HCT116 (cell line): ENCODE data around the gene DGCR8. TPM values are rescaled to one million over a fixed set of nuclear protein-coding genes. Genes with fewer than 3 reads are reported as not detected.

Experiments
- ATAC-seq: fragments of 200-7000 bp; cut with Tn5 transposase; 2 replicates; pipeline ENCODE4 v1.9.1; 2020; ENCODE audit warnings: mild to moderate bottlenecking, moderate library complexity
- BruUV-seq: library from RNA; stranded (reverse); fragments of 400-500 nt; replicated peaks from 2 replicates; lab custom pipeline; 2021; lab: Mats Ljungman, UMichigan
- CTCF ChIA-PET: fragments of 300-600 bp; sonication (Branson Sonifier 250); formaldehyde crosslinking; loops from one replicate; lab custom pipeline; 2021; ENCODE audit warnings: antibody characterized with exemption; lab: Charles Lee
- POLR2A ChIA-PET: fragments of 300-600, 350-600 bp; sonication (Branson Sonifier 250); formaldehyde crosslinking; loops from one replicate; lab custom pipeline; 2021; ENCODE audit warnings: antibody characterized with exemption; lab: Charles Lee
- RAD21 ChIA-PET, 2 experiments: fragments of 300-600 bp; sonication (Branson Sonifier 250); formaldehyde crosslinking; loops; one replicate each; lab custom pipeline; 2023; ENCODE audit warnings: low total read pairs in 2 of 2; ENCODE audit not compliant: uncharacterized antibody in 2 of 2, unreplicated experiment in 2 of 2, low non-redundant PET in 1 of 2; lab: Charles Lee
- DNase-seq: peaks from one replicate; pipeline ENCODE4 v3.0.0-alpha.2; 2010; ENCODE audit warnings: low read depth, low spot score
- H2AFZ ChIP-seq: fragments of 200-600 bp; shearing (Covaris generic), sonication (generic); 2 replicates; pipeline ENCODE4 v1.6.1; 2017; ENCODE audit warnings: low read depth, mixed run types, mixed read lengths, antibody characterized with exemption, low read length; ENCODE audit not compliant: poor library complexity, severe bottlenecking
- H3K27ac ChIP-seq: 2 replicates; pipeline ENCODE4 v1.5.1; 2012; ENCODE audit warnings: low read depth, low read length
- H3K27me3 ChIP-seq: fragments of 200-600 bp; sonication (generic); 2 replicates; pipeline ENCODE4 v1.6.1; 2016; ENCODE audit warnings: mixed run types, low read length, mixed read lengths; ENCODE audit not compliant: insufficient read depth
- H3K36me3 ChIP-seq, 2 experiments: fragments of 200-500 bp in 1 of 2; fragments of 200-600 bp in 1 of 2; sonication (Bioruptor generic) in 1 of 2; sonication (generic) in 1 of 2; 2 replicates each; pipeline versions ENCODE4 v1.5.1 to v1.6.1; 2014 to 2016; ENCODE audit warnings: low read length in 2 of 2, inconsistent platforms in 1 of 2, mixed read lengths in 1 of 2, mixed run types in 1 of 2; ENCODE audit not compliant: insufficient read depth in 2 of 2, control insufficient read depth in 1 of 2
- H3K4me1 ChIP-seq, 2 experiments: fragments of 200-600 bp in 1 of 2; sonication (generic) in 1 of 2; 2 replicates each; pipeline versions ENCODE4 v1.5.1 to v1.6.1; 2012 to 2017; ENCODE audit warnings: low read length in 2 of 2, inconsistent platforms in 1 of 2, mild to moderate bottlenecking in 1 of 2, mixed read lengths in 1 of 2, mixed run types in 1 of 2, moderate library complexity in 1 of 2; ENCODE audit not compliant: insufficient read depth in 2 of 2, control insufficient read depth in 1 of 2
- H3K4me2 ChIP-seq: fragments of 200-600 bp; sonication (generic); 2 replicates; pipeline ENCODE4 v1.6.1; 2017; ENCODE audit warnings: mixed run types, low read length, mixed read lengths
- H3K4me3 ChIP-seq, 2 experiments: fragments of 200-600 bp in 1 of 2; sonication (generic) in 1 of 2; replicated peaks in 1 of 2; 2 replicates each; pipeline ENCODE4 v1.5.1; 2011 to 2016; ENCODE audit warnings: low read length in 2 of 2, control low read depth in 1 of 2, low read depth in 1 of 2, mild to moderate bottlenecking in 1 of 2, mixed read lengths in 1 of 2, mixed run types in 1 of 2
- H3K79me2 ChIP-seq: fragments of 200-600 bp; sonication (generic); 2 replicates; pipeline ENCODE4 v1.6.1; 2017; ENCODE audit warnings: mild to moderate bottlenecking, mixed run types, low read length, moderate library complexity, mixed read lengths; ENCODE audit not compliant: insufficient read depth
- H3K9ac ChIP-seq: fragments of 200-600 bp; sonication (generic); 2 replicates; pipeline ENCODE4 v1.6.1; 2016; ENCODE audit warnings: low read length, mixed read lengths
- H3K9me2 ChIP-seq: fragments of 200-600 bp; sonication (generic), shearing (Covaris generic); 2 replicates; pipeline ENCODE4 v1.6.1; 2017; ENCODE audit warnings: mixed run types, mild to moderate bottlenecking, moderate library complexity; ENCODE audit not compliant: insufficient read depth
- H3K9me3 ChIP-seq, 2 experiments: fragments of 200-500 bp in 1 of 2; fragments of 200-600 bp in 1 of 2; sonication (Bioruptor generic) in 1 of 2; sonication (generic) in 1 of 2; 2 replicates each; pipeline ENCODE4 v1.6.1; 2014 to 2017; ENCODE audit warnings: low read length in 2 of 2, mixed read lengths in 2 of 2, inconsistent platforms in 1 of 2, low read depth in 1 of 2, mild to moderate bottlenecking in 1 of 2, mixed run types in 1 of 2, moderate library complexity in 1 of 2; ENCODE audit not compliant: control insufficient read depth in 1 of 2, insufficient read depth in 1 of 2
- H4K20me1 ChIP-seq: fragments of 200-600 bp; sonication (generic), shearing (Covaris generic); 2 replicates; pipeline ENCODE4 v1.6.1; 2017; ENCODE audit warnings: mixed run types, mild to moderate bottlenecking, moderate library complexity; ENCODE audit not compliant: insufficient read depth
- CEBPB ChIP-seq: IDR thresholded peaks from 2 replicates; pipeline ENCODE4 v1.6.1; 2012; ENCODE audit warnings: low read depth
- EZH2 ChIP-seq: fragments of 200-600 bp; sonication (generic); IDR thresholded peaks from 2 replicates; pipeline ENCODE4 v1.6.1; 2017; ENCODE audit warnings: antibody characterized with exemption, mixed run types
- EZH2phosphoT487 ChIP-seq: fragments of 200-600 bp; IDR thresholded peaks from 2 replicates; pipeline ENCODE4 v1.6.1; 2018; ENCODE audit warnings: antibody characterized with exemption, borderline replicate concordance
- JUND ChIP-seq: IDR thresholded peaks from 2 replicates; pipeline ENCODE4 v1.6.1; 2012
- POLR2A ChIP-seq: IDR thresholded peaks from 2 replicates; pipeline ENCODE4 v1.7.0; 2011; ENCODE audit warnings: borderline replicate concordance; ENCODE audit not compliant: insufficient read depth, insufficient read length; ENCODE audit errors: extremely low read depth
- POLR2AphosphoS5 ChIP-seq: IDR thresholded peaks from 2 replicates; pipeline ENCODE4 v1.6.1; 2011; ENCODE audit warnings: mild to moderate bottlenecking, low read depth, low read length, moderate library complexity
- RAD21 ChIP-seq: IDR thresholded peaks from 2 replicates; pipeline ENCODE4 v1.6.1; 2012; ENCODE audit warnings: low read depth, mild to moderate bottlenecking
- SRF ChIP-seq: IDR thresholded peaks from 2 replicates; pipeline ENCODE4 v1.6.1; 2012; ENCODE audit warnings: low read depth
- TCF7L2 ChIP-seq: IDR thresholded peaks from 2 replicates; pipeline ENCODE4 v1.7.0; 2011; ENCODE audit warnings: borderline replicate concordance, inconsistent platforms; ENCODE audit not compliant: insufficient read depth, insufficient read length; ENCODE audit errors: extremely low read depth
- ZFX ChIP-seq: fragments of 450-650 bp; IDR thresholded peaks from 2 replicates; pipeline ENCODE4 v1.6.1; 2017
- intact Hi-C: fragments of 100-400 bp; cut with micrococcal nuclease; formaldehyde crosslinking; loops from 2 replicates; pipeline ENCODE4 v1.10.0; 2022
- total RNA-seq: library from RNA; stranded (reverse); gene quantifications from one replicate; pipeline ENCODE4 v1.2.1, GENCODE V29; 2021; ENCODE audit not compliant: unreplicated experiment
- TF ChIP-seq, protein P1 (sequence below): IDR thresholded peaks from 2 replicates; pipeline ENCODE4 v1.6.1; 2011; ENCODE audit warnings: mild to moderate bottlenecking, low read length, moderate library complexity; ENCODE audit not compliant: insufficient replicate concordance; ENCODE audit errors: extremely low read depth
- TF ChIP-seq, protein P2 (sequence below), 3 experiments: fragments of 200-600 bp in 1 of 3; sonication (generic) in 1 of 3; IDR thresholded peaks in 2 of 3; conservative IDR thresholded peaks in 1 of 3; 2 replicates each; pipeline ENCODE4 v1.5.1; 2012 to 2017; ENCODE audit warnings: low read depth in 2 of 3, low read length in 2 of 3, antibody characterized with exemption in 1 of 3, borderline replicate concordance in 1 of 3, control low read depth in 1 of 3, mild to moderate bottlenecking in 1 of 3, mixed read lengths in 1 of 3, mixed run types in 1 of 3, moderate library complexity in 1 of 3; ENCODE audit not compliant: insufficient read depth in 1 of 3
- TF ChIP-seq, protein P3 (sequence below): IDR thresholded peaks from 2 replicates; pipeline ENCODE4 v1.6.1; 2012; ENCODE audit warnings: low read depth

The DGCR8 gene
- total RNA-seq, 1 experiment from 2014 or later: 43.8 TPM

DNA sequence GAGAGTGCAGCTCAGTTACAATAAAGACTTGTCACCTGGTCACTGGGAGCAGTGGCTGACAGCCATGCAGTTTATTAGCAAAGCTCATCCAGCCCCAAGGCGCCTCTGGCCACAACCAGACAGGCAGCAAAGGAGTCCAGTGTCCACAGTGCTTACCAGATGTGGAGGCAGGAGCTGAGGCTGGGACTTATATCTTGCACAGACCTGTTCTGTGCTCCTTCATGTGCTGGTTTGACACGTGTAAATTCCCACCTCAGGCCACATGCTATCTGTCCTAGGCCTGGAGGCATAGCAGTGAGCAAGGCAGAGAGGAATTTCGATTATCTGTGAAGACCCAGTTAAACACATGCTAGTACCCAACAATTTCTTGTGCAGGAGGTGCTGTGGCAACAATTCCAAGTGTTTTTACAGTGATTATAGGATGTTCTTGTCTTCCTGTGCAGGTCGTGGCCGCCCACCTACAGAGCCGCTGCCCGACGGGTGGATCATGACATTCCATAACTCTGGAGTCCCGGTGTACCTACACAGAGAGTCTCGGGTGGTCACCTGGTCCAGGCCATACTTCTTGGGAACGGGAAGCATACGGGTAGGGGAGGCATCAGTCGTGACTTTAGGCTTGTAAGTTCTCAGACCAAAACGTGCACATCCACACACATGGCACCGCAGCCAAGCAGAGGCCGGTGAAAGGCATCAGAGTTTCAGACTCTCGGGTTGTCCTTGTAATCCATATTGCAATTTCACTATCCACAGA lies 9.4 kb downstream of the DGCR8 start:
- H3K4me3 ChIP-seq: no peak overlapping the region
- ATAC-seq (no peak), DNase-seq (no peak)
- H3K9ac ChIP-seq: no peak overlapping the region
- intact Hi-C loops: loop anchor here (10.0 kb wide), 1 partner anchor 105 kb away; no protein-coding TSS in a partner anchor
- no peaks in the 10 kb centered on the region for H3K9me3 ChIP-seq
- H3K27me3 ChIP-seq: no peaks in the 10 kb centered on the region
- no peaks in the 10 kb centered on the region for H3K9me2 ChIP-seq
- ChIA-PET CTCF (no interaction called here), POLR2A (no interaction called here)
- peaks cover 0 to 8% of the 10 kb centered on the region in 2 experiments; a peak in 2 of 4 replicates for H3K4me1 ChIP-seq
- no peak overlapping the region for H3K27ac ChIP-seq
- H3K4me2 ChIP-seq: no peak overlapping the region
- no peak overlapping the region for H2AFZ ChIP-seq
- peaks cover 83% of the 10 kb centered on the region for H3K79me2 ChIP-seq
- TF ChIP-seq, protein P1, sequence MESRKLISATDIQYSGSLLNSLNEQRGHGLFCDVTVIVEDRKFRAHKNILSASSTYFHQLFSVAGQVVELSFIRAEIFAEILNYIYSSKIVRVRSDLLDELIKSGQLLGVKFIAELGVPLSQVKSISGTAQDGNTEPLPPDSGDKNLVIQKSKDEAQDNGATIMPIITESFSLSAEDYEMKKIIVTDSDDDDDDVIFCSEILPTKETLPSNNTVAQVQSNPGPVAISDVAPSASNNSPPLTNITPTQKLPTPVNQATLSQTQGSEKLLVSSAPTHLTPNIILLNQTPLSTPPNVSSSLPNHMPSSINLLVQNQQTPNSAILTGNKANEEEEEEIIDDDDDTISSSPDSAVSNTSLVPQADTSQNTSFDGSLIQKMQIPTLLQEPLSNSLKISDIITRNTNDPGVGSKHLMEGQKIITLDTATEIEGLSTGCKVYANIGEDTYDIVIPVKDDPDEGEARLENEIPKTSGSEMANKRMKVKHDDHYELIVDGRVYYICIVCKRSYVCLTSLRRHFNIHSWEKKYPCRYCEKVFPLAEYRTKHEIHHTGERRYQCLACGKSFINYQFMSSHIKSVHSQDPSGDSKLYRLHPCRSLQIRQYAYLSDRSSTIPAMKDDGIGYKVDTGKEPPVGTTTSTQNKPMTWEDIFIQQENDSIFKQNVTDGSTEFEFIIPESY: no peak
- TF ChIP-seq, protein P2, sequence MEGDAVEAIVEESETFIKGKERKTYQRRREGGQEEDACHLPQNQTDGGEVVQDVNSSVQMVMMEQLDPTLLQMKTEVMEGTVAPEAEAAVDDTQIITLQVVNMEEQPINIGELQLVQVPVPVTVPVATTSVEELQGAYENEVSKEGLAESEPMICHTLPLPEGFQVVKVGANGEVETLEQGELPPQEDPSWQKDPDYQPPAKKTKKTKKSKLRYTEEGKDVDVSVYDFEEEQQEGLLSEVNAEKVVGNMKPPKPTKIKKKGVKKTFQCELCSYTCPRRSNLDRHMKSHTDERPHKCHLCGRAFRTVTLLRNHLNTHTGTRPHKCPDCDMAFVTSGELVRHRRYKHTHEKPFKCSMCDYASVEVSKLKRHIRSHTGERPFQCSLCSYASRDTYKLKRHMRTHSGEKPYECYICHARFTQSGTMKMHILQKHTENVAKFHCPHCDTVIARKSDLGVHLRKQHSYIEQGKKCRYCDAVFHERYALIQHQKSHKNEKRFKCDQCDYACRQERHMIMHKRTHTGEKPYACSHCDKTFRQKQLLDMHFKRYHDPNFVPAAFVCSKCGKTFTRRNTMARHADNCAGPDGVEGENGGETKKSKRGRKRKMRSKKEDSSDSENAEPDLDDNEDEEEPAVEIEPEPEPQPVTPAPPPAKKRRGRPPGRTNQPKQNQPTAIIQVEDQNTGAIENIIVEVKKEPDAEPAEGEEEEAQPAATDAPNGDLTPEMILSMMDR (IDR thresholded peaks at IDR 0.05 in 2 of 3, conservative IDR thresholded peaks at IDR 0.05 in 1 of 3; ENCODE audit: borderline replicate concordance in 1 of 3, insufficient read depth in 1 of 3, low read depth in 2 of 3, low read length in 2 of 3): no peak
- TF ChIP-seq RAD21: no peak
- TF ChIP-seq ZFX: no peak
- no peak for TF ChIP-seq POLR2AphosphoS5
- no peak for TF ChIP-seq JUND
- TF ChIP-seq, protein P3, sequence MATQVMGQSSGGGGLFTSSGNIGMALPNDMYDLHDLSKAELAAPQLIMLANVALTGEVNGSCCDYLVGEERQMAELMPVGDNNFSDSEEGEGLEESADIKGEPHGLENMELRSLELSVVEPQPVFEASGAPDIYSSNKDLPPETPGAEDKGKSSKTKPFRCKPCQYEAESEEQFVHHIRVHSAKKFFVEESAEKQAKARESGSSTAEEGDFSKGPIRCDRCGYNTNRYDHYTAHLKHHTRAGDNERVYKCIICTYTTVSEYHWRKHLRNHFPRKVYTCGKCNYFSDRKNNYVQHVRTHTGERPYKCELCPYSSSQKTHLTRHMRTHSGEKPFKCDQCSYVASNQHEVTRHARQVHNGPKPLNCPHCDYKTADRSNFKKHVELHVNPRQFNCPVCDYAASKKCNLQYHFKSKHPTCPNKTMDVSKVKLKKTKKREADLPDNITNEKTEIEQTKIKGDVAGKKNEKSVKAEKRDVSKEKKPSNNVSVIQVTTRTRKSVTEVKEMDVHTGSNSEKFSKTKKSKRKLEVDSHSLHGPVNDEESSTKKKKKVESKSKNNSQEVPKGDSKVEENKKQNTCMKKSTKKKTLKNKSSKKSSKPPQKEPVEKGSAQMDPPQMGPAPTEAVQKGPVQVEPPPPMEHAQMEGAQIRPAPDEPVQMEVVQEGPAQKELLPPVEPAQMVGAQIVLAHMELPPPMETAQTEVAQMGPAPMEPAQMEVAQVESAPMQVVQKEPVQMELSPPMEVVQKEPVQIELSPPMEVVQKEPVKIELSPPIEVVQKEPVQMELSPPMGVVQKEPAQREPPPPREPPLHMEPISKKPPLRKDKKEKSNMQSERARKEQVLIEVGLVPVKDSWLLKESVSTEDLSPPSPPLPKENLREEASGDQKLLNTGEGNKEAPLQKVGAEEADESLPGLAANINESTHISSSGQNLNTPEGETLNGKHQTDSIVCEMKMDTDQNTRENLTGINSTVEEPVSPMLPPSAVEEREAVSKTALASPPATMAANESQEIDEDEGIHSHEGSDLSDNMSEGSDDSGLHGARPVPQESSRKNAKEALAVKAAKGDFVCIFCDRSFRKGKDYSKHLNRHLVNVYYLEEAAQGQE: no peak
- TF ChIP-seq SRF: no peak
- no peak for TF ChIP-seq CEBPB
- no peak for TF ChIP-seq EZH2phosphoT487
- TF ChIP-seq TCF7L2: no peak
- no peak for TF ChIP-seq POLR2A
- TF ChIP-seq EZH2: no peak
- TF ChIP-seq, all 23 proteins: peak for 0
- peaks cover 81 to 84% of the 10 kb centered on the region in 2 experiments for H3K36me3 ChIP-seq
- BruUV-seq: no TSS peak
- RAD21 ChIA-PET: no interaction called here
- H4K20me1 ChIP-seq: peaks cover 11% of the 10 kb centered on the region; the same call in 1 of the 2 replicates
